SK-N-SH (cell line): ENCODE measurements around the gene TAF1L. TPM values are rescaled to one million over a fixed set of nuclear protein-coding genes. Genes with fewer than 3 reads are reported as not detected.
"Not testable (repeated sequence)": the region's sequence is repeated elsewhere in the genome, so short reads cannot be mapped to it uniquely, and the experiment has no call there.

Experiments used
- CTCF ChIA-PET: fragments of 300-600, 350-600 bp; formaldehyde crosslinking; extraction: SDS; loops from one replicate; lab custom pipeline; 2021; lab: Yijun Ruan, JAX
- POLR2A ChIA-PET: fragments of 350-600 bp; sonication (Branson Sonifier 250); formaldehyde crosslinking; extraction: SDS; loops from one replicate; lab custom pipeline; 2020; ENCODE audit warnings: antibody characterized with exemption, inconsistent platforms; lab: Yijun Ruan, JAX
- DNase-seq: peaks from one replicate; pipeline ENCODE4 v3.0.0; 2012
- H2AFZ ChIP-seq: fragments of 200-600 bp; sonication (generic); 2 replicates; pipeline ENCODE4 v1.8.1; 2016; ENCODE audit warnings: antibody characterized with exemption, mild to moderate bottlenecking, low read depth
- H3F3A ChIP-seq: fragments of 200-600 bp; sonication (generic); replicated peaks from 2 replicates; pipeline ENCODE3; 2016; ENCODE audit warnings: antibody characterized with exemption, mild to moderate bottlenecking; ENCODE audit not compliant: insufficient read depth
- H3K27ac ChIP-seq, 2 experiments: fragments of 200-500 bp in 1 of 2; fragments of 200-600 bp in 1 of 2; sonication (Bioruptor generic) in 1 of 2; sonication (generic), shearing (Covaris generic) in 1 of 2; 2 replicates each; pipeline versions ENCODE4 v1.5.1 to v1.6.1; 2014 to 2016; ENCODE audit warnings: low read depth in 2 of 2, inconsistent platforms in 1 of 2, low read length in 1 of 2, mild to moderate bottlenecking in 1 of 2, mixed read lengths in 1 of 2
- H3K27me3 ChIP-seq: fragments of 200-600 bp; sonication (generic), shearing (Covaris generic); 2 replicates; pipeline ENCODE4 v1.6.1; 2016; ENCODE audit warnings: mixed run types; ENCODE audit not compliant: insufficient read depth
- H3K36me3 ChIP-seq, 2 experiments: fragments of 200-500 bp in 1 of 2; fragments of 200-600 bp in 1 of 2; sonication (Bioruptor generic) in 1 of 2; sonication (generic) in 1 of 2; replicated peaks in 1 of 2; 2 replicates each; pipeline versions ENCODE3 to v1.5.1; 2014 to 2016; ENCODE audit warnings: low read length in 1 of 2, mild to moderate bottlenecking in 1 of 2; ENCODE audit not compliant: insufficient read depth in 2 of 2, control insufficient read depth in 1 of 2
- H3K4me1 ChIP-seq, 2 experiments: fragments of 200-500 bp in 1 of 2; fragments of 200-600 bp in 1 of 2; sonication (Bioruptor generic) in 1 of 2; sonication (generic), shearing (Covaris generic) in 1 of 2; 2 replicates each; pipeline versions ENCODE4 v1.5.1 to v1.6.1; 2014 to 2016; ENCODE audit warnings: low read depth in 1 of 2, low read length in 1 of 2, mixed run types in 1 of 2; ENCODE audit not compliant: insufficient read depth in 2 of 2, control insufficient read depth in 1 of 2
- H3K4me2 ChIP-seq: fragments of 200-600 bp; sonication (generic), shearing (Covaris generic); 2 replicates; pipeline ENCODE4 v1.6.1; 2017; ENCODE audit warnings: mixed run types
- H3K4me3 ChIP-seq, 2 experiments: fragments of 200-500 bp in 1 of 2; fragments of 200-600 bp in 1 of 2; sonication (Bioruptor generic) in 1 of 2; sonication (generic), shearing (Covaris generic) in 1 of 2; 2 replicates each; pipeline versions ENCODE4 v1.5.1 to v1.8.1; 2014 to 2016; ENCODE audit warnings: low read depth in 2 of 2, inconsistent platforms in 1 of 2, low read length in 1 of 2, mild to moderate bottlenecking in 1 of 2, mixed read lengths in 1 of 2, moderate library complexity in 1 of 2
- H3K79me2 ChIP-seq: fragments of 200-600 bp; sonication (generic); 2 replicates; pipeline ENCODE4 v1.8.1; 2017; ENCODE audit warnings: mild to moderate bottlenecking; ENCODE audit not compliant: insufficient read depth
- H3K9ac ChIP-seq: fragments of 200-600 bp; sonication (generic); 2 replicates; pipeline ENCODE4 v1.6.1; 2017; ENCODE audit warnings: mixed run types
- H3K9me2 ChIP-seq: fragments of 200-600 bp; sonication (generic); 2 replicates; pipeline ENCODE4 v1.6.1; 2017; ENCODE audit warnings: mixed run types
- H3K9me3 ChIP-seq: fragments of 200-600 bp; sonication (generic); 2 replicates; pipeline ENCODE4 v1.6.1; 2017; ENCODE audit warnings: mixed run types, mild to moderate bottlenecking, moderate library complexity
- H4K20me1 ChIP-seq: fragments of 200-600 bp; sonication (generic); 2 replicates; pipeline ENCODE4 v1.6.1; 2017; ENCODE audit warnings: mild to moderate bottlenecking, mixed run types; ENCODE audit not compliant: insufficient read depth
- GATA2 ChIP-seq: sonication (generic); formaldehyde crosslinking; IDR thresholded peaks from 2 replicates; pipeline ENCODE4 v1.5.0; 2020; ENCODE audit warnings: mild to moderate bottlenecking, missing genetic modification reagents
- NRF1 ChIP-seq: IDR thresholded peaks from 2 replicates; pipeline ENCODE4 v1.6.1; 2012; ENCODE audit warnings: low read depth, mild to moderate bottlenecking, low read length
- TAF1 ChIP-seq: IDR thresholded peaks from 2 replicates; pipeline ENCODE4 v1.6.1; 2012; ENCODE audit warnings: low read depth, mild to moderate bottlenecking, low read length, moderate library complexity, borderline replicate concordance
- TEAD4 ChIP-seq: IDR thresholded peaks from 2 replicates; pipeline ENCODE4 v1.4.0; 2012; ENCODE audit warnings: mild to moderate bottlenecking, borderline replicate concordance; ENCODE audit not compliant: insufficient read depth
- ZBTB33 ChIP-seq: IDR thresholded peaks from 2 replicates; pipeline ENCODE4 v1.4.0; 2012; ENCODE audit warnings: low read depth, borderline replicate concordance
- WGBS: methylation state at CpG from one replicate; pipeline ENCODE4 v1.1.6; 2017; ENCODE audit warnings: low lambda C conversion rate; 5-methylcytosine and 5-hydroxymethylcytosine counted together
- polyA plus RNA-seq, 3 experiments: library from polyadenylated mRNA; depleted of rRNA; stranded (reverse); fragments of >200 nt; gene quantifications; 2 replicates each; pipeline ENCODE4 v1.2.3, GENCODE V29; 2012
- TF ChIP-seq, protein P1 (sequence below): fragments of 200-600 bp; sonication (generic); IDR thresholded peaks from 2 replicates; pipeline ENCODE4 v1.6.1; 2017; ENCODE audit warnings: antibody characterized with exemption, mild to moderate bottlenecking, moderate library complexity

The TAF1L gene
- polyA plus RNA-seq, 1 of the 3 experiments (the other 2 are of a cell fraction) = not detected

- Histone ChIP-seq H3K27me3 (no peaks in the 10 kb centered on the region), H4K20me1 (no peaks in the 10 kb centered on the region), H3K27ac (no peak overlapping the region), H3K36me3 (no peaks in the 10 kb centered on the region), H3K4me2 (no peak overlapping the region), H3K9me3 (no peaks in the 10 kb centered on the region), H3F3A (no peaks in the 10 kb centered on the region), H3K79me2 (no peaks in the 10 kb centered on the region), H3K4me3 (no peak overlapping the region), H3K9ac (no peak overlapping the region), H3K4me1 (no peaks in the 10 kb centered on the region), H3K9me2 (no peaks in the 10 kb centered on the region), H2AFZ (no peak overlapping the region)
- ChIA-PET CTCF (interaction anchor here (1.1 to 4.0 kb wide), 4 partner anchors 14 to 364 kb away, joined by 3 to 25 read pairs (median 5); no protein-coding TSS in a partner anchor), POLR2A (no interaction called here)
- 57% methylated on average over 12 of the region's 12 CpGs for WGBS
- no peak for DNase-seq
- TF ChIP-seq TEAD4 (no peak), TAF1 (no peak), ZBTB33 (no peak), NRF1 (no peak), GATA2 (CRISPR knock-in tag) (no peak)
- TF ChIP-seq, protein P1, sequence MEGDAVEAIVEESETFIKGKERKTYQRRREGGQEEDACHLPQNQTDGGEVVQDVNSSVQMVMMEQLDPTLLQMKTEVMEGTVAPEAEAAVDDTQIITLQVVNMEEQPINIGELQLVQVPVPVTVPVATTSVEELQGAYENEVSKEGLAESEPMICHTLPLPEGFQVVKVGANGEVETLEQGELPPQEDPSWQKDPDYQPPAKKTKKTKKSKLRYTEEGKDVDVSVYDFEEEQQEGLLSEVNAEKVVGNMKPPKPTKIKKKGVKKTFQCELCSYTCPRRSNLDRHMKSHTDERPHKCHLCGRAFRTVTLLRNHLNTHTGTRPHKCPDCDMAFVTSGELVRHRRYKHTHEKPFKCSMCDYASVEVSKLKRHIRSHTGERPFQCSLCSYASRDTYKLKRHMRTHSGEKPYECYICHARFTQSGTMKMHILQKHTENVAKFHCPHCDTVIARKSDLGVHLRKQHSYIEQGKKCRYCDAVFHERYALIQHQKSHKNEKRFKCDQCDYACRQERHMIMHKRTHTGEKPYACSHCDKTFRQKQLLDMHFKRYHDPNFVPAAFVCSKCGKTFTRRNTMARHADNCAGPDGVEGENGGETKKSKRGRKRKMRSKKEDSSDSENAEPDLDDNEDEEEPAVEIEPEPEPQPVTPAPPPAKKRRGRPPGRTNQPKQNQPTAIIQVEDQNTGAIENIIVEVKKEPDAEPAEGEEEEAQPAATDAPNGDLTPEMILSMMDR = no peak
Measured at GRCh38 chr9:32603914-32604852, 31.3 kb downstream of the TAF1L start.

DNA sequence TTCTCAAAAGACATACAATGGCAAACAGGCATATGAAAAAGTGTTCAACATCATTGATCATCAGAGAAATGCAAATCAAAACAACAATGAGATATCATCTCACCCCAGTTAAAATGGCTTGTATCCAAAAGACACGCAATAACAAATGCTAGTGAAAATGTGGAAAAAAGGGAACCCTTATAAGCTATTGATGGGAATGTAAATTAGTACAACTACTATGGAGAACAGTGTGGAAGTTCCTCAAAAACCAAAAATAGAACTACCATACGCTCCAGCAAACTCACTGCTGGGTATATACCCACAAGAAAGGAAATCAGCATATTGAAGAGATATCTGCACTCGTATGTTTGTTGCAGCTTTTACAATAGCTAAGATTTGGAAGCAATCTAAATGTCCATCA lies 36.4 kb downstream of the TAF1L start:
- H3K79me2 ChIP-seq, H3K4me1 ChIP-seq, POLR2A ChIA-PET, H3K4me2 ChIP-seq, H3K9me3 ChIP-seq, H3K36me3 ChIP-seq, H3F3A ChIP-seq, H3K27me3 ChIP-seq, H3K9ac ChIP-seq, H3K9me2 ChIP-seq, H2AFZ ChIP-seq, DNase-seq, H3K4me3 ChIP-seq, H3K27ac ChIP-seq, H4K20me1 ChIP-seq: not testable (repeated sequence)
- CTCF ChIA-PET = interaction anchor here (1.4 to 5.1 kb wide), 2 partner anchors 10 to 18 kb away, joined by 4 to 17 read pairs; no protein-coding TSS in a partner anchor
- 51% methylated on average over 3 of the region's 3 CpGs for WGBS
